Pulmonary artery endothelial cell (primary cell): Measurements from ENCODE around the gene ANO2. TPM values are rescaled to one million over a fixed set of nuclear protein-coding genes. Genes with fewer than 3 reads are reported as not detected.
"Not testable (repeated sequence)": the region's sequence is repeated elsewhere in the genome, so short reads cannot be mapped to it uniquely, and the experiment has no call there.

ENCODE experiments used
- DNase-seq: peaks from one replicate; pipeline ENCODE4 v3.0.0-alpha.2; 2011; ENCODE audit warnings: low read depth, low spot score
- total RNA-seq: library from RNA; depleted of rRNA; stranded (reverse); fragments of >200 nt; gene quantifications from 2 replicates; pipeline ENCODE4 v1.2.3, GENCODE V29; 2014

The ANO2 gene
- total RNA-seq, 1 donor from 2014 or later, result 9.4 TPM

DNA sequence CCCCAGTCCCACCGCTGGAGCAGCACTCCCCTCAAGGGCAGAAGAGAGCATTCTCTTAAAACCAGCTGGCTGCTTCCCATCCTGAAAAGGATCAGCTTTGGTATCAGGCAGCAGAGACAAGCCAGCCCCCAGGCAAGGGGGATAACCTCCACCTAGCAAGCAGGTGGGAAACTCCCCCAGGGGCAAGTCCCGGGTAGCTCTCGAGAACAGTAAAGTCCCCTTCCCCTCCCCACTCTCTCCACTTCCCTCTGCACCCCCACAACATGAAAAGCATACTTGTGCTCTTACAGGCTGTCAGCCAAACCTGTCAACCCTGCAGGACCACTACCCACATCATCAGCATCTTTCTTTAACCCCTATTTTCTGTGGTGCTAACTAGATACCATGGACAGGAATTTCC, 259.1 kb downstream of the ANO2 start:
- DNase-seq, result no peak

GRCh38 chr12:5684989-5685388, 260.1 kb downstream of the ANO2 start:
- no peak for DNase-seq

DNA sequence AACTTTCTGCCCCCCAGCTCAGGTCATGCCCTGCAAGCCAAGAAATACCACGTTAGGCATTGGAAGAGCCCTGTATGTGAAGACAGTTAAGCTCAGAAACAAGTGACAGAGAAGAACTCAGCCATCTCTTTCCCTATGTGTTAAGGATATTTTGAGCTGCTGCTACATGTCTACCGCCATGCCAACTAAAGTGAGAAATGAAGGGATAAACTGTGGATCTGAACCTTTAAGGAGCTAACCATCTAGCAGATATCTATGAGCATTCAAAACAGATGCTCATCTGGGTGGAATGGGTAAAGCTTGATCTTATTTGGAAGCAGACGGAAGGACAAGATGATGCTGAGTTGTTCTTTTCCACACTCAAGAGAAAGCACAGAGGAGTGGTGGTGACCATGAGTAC, 262.5 kb downstream of the ANO2 start:
- no peak for DNase-seq

DNA sequence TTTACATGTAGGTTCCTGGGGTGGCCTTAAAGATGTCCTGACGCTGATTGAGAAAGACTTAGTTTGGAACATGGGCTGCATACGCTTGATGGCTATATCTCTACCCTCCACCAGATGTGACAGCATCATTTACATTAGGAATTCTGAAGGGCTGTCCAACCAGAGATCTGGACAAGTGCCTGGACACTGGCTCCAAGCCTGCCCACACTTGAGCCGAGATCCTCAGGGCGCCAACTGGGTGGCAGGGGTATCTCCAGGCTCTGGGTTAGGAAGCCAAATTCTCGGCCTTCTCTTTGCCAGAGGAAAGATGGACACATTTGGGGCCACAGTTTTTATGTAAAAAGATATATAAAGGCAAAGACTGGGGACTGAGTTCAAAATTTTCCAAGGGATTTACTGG, 266.9 kb downstream of the ANO2 start:
- DNase-seq, result no peak

GRCh38 chr12:5669624-5670023, 275.4 kb downstream of the ANO2 start:
- not testable (repeated sequence) for DNase-seq

DNA sequence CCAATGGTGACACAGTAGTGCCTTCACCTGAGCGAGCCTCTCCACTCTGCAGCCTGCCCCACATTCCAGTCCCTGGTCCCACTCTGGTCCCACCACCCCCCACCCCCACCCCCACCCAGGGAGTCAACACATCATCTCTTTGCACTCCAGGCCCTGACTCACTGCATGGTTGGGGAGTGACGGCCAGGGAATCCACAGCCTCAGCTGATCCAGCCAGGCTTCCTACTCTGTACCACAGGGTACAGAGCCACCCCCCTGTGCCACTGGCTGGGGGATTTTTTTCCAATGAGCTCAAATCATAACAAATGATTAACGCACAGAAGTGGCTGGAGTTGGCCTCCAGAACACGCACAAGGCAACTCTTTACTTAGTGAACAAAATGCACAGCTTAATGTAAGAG, 279.4 kb downstream of the ANO2 start:
- no peak for DNase-seq

DNA sequence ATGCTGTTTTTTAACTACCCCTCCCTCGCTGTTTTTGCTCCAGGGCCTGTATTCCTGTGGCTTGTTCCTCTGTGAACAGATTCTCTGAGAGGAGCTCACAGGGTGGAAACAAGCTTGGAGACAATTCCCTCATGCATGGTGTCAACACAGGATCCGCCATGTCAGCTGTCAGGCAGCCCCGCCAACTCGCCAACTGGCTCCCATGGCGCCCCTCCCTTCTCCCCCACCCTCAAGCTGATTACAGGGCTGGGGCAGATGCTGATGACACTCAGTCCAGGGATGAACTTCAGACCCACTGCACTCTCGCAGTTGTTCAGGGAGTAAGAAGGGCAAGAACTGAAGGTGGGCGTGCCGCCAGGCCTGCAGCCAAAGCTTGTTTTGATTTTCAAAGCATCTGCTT, 283.2 kb downstream of the ANO2 start:
- DNase-seq, result no peak

GRCh38 chr12:5660238-5660637, 284.8 kb downstream of the ANO2 start:
- no peak for DNase-seq

- DNase-seq, result not testable (repeated sequence)
Measured at GRCh38 chr12:5658339-5658941, 286.6 kb downstream of the ANO2 start.

- no peak for DNase-seq
Measured at GRCh38 chr12:5656836-5657235, 288.2 kb downstream of the ANO2 start.

DNA sequence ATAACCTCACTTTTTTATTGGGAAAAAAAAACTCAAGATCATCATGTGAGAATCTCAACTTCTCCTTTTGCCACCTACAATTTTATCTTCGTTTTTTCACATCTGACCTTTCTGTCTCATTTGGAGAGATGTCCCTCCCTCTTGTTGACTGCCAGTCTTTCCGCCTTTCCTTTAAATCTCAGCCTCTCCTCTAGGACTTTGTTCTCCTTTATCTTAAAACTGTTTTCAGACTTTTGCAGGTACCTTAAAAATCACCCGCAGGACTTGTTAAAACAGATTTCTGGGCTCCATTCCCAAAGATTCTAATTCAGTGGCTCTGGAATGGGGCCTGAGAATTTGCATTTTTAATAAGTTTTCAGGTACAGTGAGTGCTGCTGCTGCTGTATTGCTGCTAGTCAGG, 289.9 kb downstream of the ANO2 start:
- DNase-seq, result no peak

- no peak for DNase-seq
Measured at GRCh38 chr12:5654019-5654418, 291.0 kb downstream of the ANO2 start.

GRCh38 chr12:5650829-5651461, 294.1 kb downstream of the ANO2 start:
- no peak for DNase-seq

GRCh38 chr12:5650281-5650680, 294.8 kb downstream of the ANO2 start:
- DNase-seq, result no peak

GRCh38 chr12:5648692-5649359, 296.2 kb downstream of the ANO2 start:
- no peak for DNase-seq

DNA sequence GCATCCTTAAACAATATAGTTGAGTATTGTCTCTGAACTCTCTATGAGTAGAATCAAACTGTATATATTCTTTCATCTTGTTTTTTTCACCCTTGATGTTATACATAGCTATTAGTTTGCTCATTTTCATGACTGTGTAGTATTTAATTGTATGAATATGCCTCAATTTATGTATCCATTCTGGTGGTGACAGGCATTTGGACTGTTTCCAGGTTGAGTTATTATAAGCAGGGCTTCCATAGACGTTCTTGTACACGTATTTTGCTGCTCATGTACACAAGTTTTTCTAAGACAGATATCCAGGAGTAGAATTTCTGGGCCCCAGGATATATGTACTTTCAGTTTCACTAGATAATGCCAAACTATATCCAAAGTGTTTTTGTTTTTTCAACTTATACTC, 301.8 kb downstream of the ANO2 start:
- no peak for DNase-seq

- DNase-seq, result no peak
Measured at GRCh38 chr12:5637698-5638097, 307.4 kb downstream of the ANO2 start.

DNA sequence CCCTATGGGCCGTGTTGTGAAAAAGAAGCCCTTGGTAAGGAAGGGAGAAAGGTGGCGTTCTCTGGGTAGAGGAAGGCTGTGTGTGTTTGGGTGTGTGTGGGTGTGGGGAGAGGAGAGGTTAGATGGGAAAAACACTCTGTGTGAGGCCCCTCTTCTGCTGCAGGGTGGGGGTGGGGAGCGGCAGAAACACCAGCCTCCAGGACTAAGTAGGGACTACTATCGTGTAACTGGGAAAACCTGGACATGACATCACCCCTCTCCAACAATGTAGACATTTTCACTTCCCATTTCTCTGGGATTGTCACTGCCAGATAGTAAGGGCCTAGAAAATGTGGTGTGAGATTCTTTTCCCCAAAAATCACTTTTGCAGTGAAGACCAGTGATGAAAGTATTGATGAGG, 308.2 kb downstream of the ANO2 start:
- no peak for DNase-seq

- no peak for DNase-seq
Measured at GRCh38 chr12:5633106-5633505, 312.0 kb downstream of the ANO2 start.

DNA sequence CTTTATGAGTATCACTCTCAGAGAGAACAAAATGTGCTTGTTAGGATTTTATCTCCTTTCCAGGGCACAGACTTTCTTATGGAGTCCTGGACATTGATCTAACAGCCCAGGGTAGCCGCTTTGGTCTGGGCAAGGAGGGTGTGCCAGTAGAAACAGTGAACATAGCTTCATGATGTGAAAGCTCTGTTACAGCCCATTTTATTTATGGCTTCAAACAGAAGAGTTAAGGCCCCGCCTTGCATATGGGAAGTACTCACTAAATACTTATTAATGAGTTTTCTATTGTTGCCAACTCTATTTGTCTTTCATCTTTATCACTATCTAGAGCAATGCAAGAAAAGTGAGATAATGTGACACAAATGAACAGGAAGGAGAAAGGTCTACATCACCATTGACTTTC, 312.6 kb downstream of the ANO2 start:
- DNase-seq, result no peak

DNA sequence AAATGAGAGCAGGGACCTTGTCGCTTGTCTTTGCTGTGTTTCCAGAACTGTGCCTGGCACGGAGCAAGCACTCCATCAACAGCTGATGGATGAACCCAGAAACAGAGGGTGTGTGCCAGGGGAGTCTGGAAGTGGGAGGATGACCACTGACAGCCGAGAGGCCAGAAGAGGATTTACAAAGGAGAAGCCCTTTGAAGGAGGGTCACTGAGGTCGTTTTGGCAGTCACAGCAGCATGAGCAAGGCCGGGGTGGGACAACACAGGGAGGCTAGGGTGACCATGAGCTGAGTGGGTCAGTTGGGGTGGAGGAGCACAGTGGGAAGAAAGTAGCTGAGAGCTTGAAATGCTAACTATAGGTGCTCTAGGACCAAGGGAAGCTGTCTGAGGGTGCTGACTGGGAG, 313.6 kb downstream of the ANO2 start:
- DNase-seq, result no peak

GRCh38 chr12:5630726-5631125, 314.3 kb downstream of the ANO2 start:
- no peak for DNase-seq

GRCh38 chr12:5628501-5628900, 316.6 kb downstream of the ANO2 start:
- DNase-seq, result no peak
